ENCODE results near the gene KCNJ12. TPM values are rescaled to one million over a fixed set of nuclear protein-coding genes. Genes with fewer than 3 reads are reported as not detected.
"Not testable (repeated sequence)": the region's sequence is repeated elsewhere in the genome, so short reads cannot be mapped to it uniquely, and the experiment has no call there.

Gene KCNJ12
- total RNA-seq, 1 experiment from 2014 or later, result 0.14 TPM

- not testable (repeated sequence) for DNase-seq (ENCODE audit: low spot score)
These were observed 26.7 kb upstream of the KCNJ12 start for GRCh38 chr17:21349358-21350050.

DNA sequence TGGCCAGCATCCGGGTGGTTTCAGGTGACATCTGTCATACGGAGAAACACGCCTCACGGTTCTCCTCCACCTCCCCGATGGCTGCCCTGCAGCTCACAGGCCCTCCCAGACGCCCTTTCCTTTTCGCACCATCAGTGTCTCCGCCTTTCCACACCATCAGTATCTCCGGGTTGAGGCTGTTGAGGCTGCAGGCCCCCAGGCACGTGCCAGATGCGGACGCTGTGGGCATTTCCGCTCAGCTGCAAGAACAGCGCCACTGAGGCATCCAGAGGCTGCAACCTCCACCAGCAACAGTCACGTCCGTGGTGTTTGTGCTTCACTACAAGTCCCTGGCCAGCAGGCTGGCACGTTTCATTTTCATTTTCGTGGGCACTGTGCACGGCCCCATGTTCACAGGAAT is 25.7 kb upstream of the KCNJ12 start:
- DNase-seq (ENCODE audit: low spot score), result not testable (repeated sequence)

GRCh38 chr17:21351366-21352065 is 24.6 kb upstream of the KCNJ12 start:
- no peak for DNase-seq (ENCODE audit: low spot score)

DNA sequence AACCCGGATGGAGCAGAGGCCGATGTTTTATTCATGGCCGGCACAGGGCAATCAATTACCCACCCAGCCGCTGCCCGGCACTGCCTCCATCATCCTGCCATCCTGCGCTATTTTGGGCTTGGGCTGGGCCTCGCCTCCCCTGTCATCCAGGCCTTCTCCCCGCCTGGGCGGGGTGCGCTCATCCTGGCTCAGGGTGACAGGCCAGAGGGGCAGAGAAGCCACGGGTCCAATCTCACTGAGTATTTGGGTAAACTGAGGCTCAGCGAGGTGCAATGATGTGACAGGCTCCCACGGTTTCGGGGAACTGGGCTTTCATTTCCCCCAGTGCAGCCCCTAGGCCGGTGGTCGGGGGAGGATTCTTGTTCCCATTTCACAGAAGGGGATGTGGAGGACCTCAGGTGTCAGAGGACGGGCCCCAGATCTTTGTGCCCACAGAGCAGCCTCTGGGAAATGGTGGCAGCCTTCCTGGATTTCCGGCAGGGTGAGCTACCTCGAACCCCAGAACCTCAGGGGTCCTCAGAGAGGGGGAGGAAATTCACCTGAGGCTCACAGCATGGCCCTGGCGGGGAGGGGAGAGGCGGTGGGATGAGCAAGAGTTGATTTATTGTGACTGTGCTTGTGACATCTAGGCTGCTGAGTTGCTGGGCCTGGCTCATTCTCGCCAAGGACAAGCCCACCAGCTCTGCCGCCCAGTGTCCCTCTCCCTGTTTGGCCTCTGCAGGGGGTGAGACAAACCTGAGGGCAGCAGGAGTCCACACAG is 23.8 kb upstream of the KCNJ12 start:
- no peak for DNase-seq (ENCODE audit: low spot score)

DNA sequence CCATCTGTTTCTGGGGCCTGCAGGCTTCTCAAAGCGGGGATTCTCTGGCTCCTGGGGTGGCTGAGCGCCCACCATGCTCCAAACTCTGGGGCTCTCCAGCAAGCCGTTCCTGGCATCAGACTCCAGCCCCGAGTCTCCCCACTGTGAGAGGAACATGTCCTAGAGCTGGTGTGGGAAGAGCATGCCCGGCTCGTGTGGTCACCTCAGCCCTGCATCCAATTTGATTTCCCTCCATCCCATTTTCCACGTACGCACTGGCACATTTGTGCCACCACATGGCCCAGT is 23.2 kb upstream of the KCNJ12 start:
- no peak for DNase-seq (ENCODE audit: low spot score)

DNA sequence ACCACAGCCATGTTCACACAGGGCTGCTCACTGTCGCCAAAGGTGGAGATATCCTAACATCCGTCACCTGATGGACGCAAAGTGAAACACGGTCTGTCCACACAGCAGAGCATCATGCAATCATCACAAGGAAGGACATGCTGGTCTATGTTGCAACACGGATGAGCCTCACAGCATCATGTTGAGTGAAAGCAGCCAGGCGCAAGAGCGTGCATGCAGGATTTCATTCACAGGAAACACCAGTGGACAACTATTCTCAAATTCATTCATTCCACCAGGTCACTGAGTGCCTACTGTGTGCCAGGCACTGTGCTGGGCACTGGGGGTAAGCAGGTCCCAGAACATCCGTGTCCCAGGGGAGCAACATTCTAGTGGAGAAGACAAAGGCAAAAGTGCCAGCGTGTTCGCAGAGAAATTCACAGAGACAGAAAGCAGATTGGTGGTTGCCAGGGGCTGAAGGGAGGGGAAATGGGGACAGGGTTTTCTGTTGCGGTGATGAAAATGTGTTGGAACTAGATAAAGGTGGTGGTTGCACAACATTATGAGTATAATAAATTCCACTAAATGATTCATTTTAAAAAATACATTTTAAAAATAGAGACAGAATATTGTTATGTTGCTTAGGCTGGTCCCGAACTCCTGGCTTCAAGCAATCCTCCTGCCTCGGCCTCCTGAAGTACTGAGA is 22.7 kb upstream of the KCNJ12 start:
- no peak for DNase-seq (ENCODE audit: low spot score)

DNA sequence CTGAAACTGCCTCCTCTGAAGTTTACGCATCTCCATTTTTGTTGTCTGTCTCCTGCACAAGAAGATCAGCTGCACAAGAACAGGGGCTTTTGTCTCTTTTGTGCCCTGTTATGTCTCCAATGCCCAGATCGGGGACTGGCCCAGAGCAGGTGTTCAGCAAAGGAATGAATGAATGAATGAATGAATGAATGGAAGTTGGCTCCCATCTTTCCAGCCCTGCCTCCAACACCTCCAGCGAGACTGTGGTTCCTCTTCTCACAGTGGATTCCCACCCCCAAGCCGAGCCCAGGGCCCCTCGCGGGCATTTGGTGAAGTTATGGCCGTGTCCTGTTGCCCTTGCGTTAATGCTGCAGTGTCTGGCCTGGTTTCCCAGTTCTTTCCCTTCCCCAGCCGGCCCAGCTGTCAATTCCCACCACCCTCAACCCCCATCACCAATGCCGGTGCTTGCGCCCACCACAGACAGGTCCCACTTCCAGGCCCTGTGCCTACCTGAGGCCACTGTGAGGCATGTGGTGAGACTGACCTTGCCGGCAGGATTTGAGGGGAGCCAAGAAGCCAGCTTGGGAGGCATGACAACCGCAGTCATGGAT is 21.3 kb upstream of the KCNJ12 start:
- DNase-seq (ENCODE audit: low spot score), result no peak

DNA sequence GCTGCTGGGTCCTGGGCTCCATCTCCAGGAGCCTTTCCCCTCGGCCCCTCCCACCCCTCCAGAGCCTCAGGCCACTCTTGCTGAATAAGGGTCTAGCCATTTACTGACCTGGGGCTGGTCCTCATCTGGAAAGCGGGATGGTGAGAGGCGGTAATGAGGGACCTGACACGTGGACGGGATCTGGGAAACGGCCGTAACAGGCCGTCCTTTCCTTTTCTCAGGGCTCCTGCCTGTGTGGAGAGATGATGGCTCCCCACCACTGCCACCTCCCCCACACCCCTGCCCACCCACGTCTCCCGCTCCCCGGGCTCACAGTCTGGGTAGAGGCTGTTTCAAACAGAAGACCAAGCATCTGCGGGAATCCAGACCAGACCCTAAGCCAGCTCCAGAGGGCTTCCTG is 20.6 kb upstream of the KCNJ12 start:
- DNase-seq (ENCODE audit: low spot score), result no peak

DNA sequence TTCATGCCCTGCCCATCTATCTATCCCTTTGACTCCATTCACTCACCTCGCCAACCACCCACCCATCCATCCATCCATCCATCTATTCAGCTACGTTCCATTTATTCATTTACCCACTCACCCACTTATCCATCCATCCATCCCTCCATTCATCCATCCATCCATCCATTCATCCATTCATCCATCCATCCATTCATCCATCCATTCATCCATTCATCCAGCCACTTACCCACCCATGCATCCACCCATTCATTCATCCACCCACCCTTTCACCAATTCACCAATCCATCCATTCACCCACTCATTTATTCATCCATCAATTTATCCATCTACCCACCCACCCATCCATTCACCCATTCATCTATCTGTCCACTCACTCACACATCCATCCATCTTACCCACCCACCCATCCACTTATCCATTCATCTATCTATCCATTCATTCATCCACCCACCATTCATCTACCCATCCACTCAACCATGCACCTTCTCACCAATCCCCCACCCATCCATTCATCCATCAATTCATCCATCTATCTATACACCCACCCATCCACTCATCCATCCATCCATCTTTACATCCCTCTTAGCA is 19.5 kb upstream of the KCNJ12 start:
- DNase-seq (ENCODE audit: low spot score), result no peak

- DNase-seq (ENCODE audit: low spot score), result no peak
These were observed 18.9 kb upstream of the KCNJ12 start for GRCh38 chr17:21357281-21357680.

GRCh38 chr17:21357696-21358656 is 18.2 kb upstream of the KCNJ12 start:
- DNase-seq (ENCODE audit: low spot score), result no peak

DNA sequence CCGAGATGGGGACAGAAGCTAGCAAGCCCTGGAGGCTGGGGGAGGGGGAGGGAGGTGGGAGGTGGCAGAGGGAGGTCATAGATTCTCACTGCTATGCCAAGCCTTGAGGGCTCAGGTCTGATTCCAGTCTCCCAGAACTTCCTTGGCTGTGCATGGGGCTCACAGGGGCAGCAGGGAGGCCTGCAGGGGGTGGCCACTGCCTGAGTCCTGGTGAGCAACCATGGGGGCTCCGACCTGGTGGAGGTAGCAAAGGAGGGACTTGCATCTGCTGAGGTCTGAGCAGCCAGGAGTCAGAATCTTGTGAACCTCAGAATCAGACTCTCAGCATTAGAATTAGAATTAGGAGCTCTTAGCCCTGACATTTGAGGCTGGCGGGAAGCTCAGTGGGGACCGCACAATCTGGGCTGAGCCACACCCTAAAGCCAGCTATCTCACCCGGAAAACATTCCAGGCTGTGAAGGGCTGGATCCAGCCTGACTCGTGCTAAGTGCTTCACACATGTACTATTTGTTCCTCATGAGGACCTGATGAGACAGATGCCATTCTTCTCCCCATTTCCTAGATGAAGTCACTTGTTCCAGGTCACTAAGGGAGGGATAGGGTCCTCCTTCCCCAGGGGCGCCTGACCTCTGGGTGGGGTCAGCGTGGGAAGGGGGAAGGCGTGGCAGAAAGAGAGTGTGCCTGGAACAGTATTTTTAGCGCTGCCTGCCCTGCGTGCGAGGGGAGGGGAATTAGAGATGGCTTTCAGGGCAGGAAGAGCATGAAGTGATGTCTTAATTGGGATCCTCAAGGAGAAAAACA is 17.3 kb upstream of the KCNJ12 start:
- no peak for DNase-seq (ENCODE audit: low spot score)

- DNase-seq (ENCODE audit: low spot score), result no peak
These were observed 16.7 kb upstream of the KCNJ12 start for GRCh38 chr17:21359483-21359840.

- no peak for DNase-seq (ENCODE audit: low spot score)
These were observed 16.1 kb upstream of the KCNJ12 start for GRCh38 chr17:21360048-21360447.

DNA sequence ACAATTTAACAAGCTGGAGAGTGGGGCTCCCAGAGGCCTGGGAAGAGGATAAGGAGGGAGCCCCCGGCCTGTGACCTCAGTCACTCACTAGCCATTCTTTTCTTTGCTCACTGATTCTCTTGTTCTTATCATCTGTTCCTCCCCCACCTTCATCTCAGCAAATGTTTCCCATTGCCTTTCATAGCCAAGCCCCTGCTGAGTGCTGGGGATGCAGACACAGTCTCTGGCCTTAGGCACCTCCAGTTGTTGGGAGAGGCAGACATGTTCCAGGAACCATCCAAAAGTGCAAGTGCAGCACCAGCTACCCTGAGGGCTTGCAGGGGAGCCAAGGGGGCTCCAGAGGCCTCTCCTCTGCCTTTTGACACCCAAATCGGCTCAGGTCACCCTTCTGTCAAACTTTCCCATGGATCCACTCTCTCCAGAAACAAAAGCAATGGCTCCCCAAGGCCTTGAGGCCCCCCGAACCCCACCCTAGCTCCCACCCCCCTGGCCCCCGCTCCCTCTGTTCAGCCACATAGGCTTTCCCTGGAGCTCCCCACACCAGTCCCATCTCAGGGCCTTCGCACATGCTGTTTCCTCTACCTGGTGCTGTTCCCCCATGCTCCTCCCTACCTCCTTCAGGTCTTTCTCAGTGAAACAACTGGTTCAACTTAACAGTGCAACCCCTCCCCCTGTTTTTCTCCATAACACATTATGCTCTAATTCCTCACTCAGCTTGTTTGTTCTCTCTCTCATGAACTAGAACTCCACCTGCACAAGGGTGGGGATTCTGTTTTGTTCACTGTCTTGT is 14.9 kb upstream of the KCNJ12 start:
- DNase-seq (ENCODE audit: low spot score), result no peak

- no peak for DNase-seq (ENCODE audit: low spot score)
These were observed 13.7 kb upstream of the KCNJ12 start for GRCh38 chr17:21362331-21362931.

GRCh38 chr17:21363776-21364642 is 12.1 kb upstream of the KCNJ12 start:
- no peak for DNase-seq (ENCODE audit: low spot score)

All from H4 (cell line).